GM12801 (cell line): ENCODE measurements around the gene CR1L.

Source experiments
- TF ChIP-seq, protein P1 (sequence below): IDR thresholded peaks from one replicate; pipeline ENCODE4 v1.5.1; 2011; ENCODE audit warnings: control low read depth; ENCODE audit not compliant: insufficient read length; ENCODE audit errors: extremely low read depth

The CR1L gene

DNA sequence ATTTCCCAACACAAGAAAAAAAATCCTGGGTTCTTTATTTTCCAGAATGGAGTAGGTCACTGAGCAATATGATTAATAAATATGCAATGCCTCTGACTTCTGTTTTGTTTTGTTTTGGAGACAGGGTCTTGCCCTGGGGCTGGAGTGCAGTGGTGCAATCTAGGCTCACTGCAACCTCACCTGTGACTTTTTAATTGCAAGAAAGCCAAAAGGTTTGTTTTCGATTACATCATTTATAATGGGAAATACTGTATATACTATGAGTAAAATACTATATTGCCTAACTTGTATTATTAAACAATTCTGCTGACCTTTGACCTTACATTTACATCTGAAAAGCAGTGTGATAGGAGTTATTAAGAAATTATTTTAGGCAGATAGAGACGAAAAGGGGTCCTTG lies 95.3 kb downstream of the CR1L start:
- TF ChIP-seq, protein P1, sequence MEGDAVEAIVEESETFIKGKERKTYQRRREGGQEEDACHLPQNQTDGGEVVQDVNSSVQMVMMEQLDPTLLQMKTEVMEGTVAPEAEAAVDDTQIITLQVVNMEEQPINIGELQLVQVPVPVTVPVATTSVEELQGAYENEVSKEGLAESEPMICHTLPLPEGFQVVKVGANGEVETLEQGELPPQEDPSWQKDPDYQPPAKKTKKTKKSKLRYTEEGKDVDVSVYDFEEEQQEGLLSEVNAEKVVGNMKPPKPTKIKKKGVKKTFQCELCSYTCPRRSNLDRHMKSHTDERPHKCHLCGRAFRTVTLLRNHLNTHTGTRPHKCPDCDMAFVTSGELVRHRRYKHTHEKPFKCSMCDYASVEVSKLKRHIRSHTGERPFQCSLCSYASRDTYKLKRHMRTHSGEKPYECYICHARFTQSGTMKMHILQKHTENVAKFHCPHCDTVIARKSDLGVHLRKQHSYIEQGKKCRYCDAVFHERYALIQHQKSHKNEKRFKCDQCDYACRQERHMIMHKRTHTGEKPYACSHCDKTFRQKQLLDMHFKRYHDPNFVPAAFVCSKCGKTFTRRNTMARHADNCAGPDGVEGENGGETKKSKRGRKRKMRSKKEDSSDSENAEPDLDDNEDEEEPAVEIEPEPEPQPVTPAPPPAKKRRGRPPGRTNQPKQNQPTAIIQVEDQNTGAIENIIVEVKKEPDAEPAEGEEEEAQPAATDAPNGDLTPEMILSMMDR = no peak

DNA sequence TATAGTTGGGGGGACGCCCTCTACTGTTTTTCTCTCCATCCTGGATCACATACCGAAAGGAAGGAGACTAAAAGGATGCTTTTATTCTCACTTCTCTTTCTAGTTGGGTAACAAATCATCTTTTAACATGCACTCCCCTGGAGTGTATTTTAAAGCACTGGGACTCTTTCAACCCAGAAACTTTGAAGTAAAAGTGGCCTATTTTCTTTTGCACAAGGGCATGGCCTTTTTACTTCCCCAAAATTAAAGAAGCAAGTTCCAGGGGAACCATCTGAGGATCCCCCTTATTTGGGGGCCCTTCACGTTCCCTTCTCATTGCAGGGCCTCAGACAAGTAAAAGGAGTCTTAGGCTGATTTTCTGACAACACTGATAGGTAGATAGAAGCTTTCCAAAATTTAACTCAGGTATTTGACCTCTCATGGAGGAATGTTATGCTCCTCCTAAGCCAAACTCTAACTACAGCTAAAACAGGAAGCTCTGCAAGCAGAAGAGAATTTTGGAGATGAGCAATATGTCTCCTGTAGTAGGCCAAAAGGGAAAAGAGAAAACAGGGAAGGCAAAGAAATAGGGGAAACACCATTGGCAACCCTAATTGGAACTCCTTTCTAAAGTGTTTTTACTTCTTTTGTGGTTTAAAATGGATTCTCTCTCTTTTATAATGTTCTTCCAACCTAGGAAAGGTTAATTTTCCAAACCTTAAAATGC lies 98.1 kb downstream of the CR1L start:
- TF ChIP-seq, protein P1 = no peak

DNA sequence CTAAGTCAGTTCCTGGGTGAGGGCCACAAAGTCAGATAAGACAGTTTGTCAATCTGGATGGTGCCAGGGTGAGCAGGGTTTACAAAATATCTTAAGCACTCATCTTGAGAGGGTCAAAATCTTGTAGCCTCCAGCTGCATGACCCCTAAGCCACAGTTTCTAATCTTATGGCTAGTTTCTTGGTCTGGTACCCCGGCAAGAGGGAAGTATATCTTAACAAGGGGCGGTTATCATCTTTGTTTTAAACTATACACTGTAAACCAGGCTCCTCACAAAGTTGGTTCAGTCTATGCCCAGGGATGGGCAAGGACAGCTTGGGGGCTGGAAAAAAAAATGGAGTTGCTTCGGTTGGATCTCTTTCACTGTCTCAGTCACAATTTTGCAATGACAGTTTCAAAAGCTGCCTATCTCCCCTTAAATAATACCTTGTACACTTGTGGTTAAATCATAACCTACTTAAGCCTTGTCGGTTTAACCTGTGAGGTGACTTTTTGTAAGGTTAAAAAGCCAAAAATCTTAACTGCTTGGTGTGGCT lies 99.1 kb downstream of the CR1L start:
- TF ChIP-seq, protein P1 = no peak

DNA sequence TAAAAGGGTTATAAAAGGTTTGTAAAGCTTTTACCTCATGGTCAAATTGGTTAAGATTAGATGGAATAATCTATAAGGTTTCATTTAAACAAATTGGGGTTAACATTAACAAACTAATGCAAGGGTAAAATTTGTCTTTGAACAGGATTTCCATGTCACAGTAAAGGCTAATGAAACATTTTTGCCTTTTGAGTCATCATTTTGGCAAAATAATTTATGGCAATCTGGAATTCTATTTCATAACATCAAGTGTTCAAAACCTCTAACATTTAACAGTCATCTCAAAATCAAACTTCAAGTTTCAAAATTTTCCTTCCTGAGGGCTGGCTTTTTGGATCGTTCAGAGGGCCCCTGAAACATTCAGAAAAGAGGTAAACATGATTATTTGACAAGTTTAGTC lies 100.4 kb downstream of the CR1L start:
- TF ChIP-seq, protein P1 = no peak

DNA sequence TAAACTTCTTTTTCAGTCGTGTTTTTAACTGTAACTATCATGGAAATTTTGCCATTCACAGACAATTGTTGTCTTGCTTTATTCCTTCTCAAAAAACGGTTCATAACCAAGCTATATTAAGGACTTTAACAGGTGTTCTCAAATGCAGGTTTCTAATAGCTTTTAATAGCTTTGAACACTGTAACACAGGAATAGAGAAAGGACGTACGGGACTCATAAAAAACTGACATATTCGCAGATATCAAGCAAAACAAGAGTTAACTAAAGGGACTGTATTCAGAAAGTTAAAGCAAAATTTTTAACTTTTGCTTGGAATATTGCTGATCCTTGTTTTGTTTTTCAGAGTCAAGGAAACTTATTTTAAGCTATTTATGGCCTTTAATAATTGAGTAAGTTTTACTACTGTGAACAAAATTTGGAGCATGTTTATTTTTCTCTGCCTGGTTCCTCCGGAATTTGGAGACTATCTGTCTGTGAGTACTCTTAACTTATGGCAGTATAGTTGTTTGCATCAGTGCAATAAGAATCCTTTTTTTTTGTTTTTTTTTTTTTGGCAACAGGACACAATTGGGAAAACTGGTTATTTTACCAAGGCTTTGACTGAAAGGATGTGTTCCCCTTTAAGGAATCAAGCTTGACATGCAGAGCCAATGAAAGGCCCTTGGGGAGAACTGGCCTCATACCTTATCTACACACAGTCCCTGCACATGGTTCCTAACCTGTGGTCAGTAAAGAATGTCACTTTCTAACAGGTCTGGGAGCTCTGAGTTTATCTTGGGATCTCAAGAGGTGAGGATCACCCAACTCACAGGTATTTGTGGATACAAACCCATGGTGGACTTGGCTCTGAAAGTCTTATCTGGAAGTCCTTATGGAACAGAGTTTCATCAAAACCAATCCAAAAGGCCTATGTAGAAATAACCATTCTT lies 101.2 kb downstream of the CR1L start:
- TF ChIP-seq, protein P1 = no peak

DNA sequence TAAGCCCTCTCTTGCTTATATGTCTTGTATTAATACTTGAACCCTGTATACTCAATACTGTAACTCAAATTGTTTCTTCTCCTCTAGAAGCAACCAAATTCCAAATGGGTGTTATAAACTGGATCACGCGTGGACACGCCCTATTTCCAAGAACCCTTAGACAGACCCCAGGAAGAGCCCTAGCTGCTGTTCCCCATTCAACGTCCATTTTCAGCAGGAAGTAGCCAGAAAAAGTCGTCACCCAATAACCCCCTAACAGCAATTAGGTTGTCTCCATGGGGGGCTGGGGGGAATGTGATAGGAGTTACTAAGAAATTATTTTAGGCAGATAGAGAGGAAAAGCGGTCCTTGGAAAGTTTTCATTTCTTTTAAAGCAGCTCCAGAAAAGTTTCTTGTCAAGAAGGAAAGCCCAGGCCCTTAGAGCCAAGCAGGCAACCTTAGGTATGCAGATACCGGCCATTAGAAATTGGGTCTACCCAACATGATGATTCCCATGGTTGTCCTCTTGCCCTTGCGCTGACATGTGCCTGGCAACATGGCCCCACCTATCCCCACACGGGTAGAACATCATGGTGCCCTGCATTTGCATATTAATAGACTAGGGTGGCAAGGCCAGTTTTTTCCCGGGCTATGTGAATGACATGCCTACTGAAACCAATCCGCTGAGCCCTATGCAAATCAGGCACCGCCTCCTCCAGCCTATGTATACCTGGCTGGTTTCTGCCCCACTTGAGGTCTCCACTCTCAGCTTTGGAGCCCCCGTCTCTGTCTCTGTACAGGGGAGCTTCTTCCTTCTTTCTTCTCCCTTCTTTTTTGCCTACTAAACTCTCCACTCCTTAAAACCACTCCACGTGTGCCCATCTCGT lies 102.9 kb downstream of the CR1L start:
- TF ChIP-seq, protein P1 = no peak
